Heart left ventricle (tissue), 13 donors: Measurements from ENCODE around the gene PLXNA3.

Experiments
- POLR2A ChIP-seq, 2 donors: fragments of 450-650 bp; IDR thresholded peaks; one replicate each; pipeline ENCODE4 v1.6.1; 2017; ENCODE audit warnings: antibody characterized with exemption in 2 of 2, mild to moderate bottlenecking in 2 of 2, moderate library complexity in 2 of 2
- TF ChIP-seq, protein P1 (sequence below), 12 donors: fragments of 200-600 bp; sonication (generic) in 4 of 12; IDR thresholded peaks; one replicate each; pipeline versions ENCODE4 v1.5.0 to v1.8.0; 2018 to 2022; ENCODE audit warnings: antibody characterized with exemption in 12 of 12, mild to moderate bottlenecking in 5 of 12
- donor health status: ischemic (EF 13 %, LVEDD 7.1; RV severe dilation, severe dysfunction).
- donor health status: DM: no; HTN: yes; CAD: no.
- donor health status: DM: no; HTN: no; CAD: no.
- donor health status: ischemic (EF 25% LVEDD 6.9; RV normal size, moderate dysfunction).
- donor health status: ischemic (EF 25% LVEDD 5.7; RV mildly dilated, moderate dysfunction).
- donor health status: ischemic (EF 35%, LVEDD 5.7; RV mildly dilated, moderate dysfunction).
- donor health status: nonischemic (EF 11% LVEDD 7.7; RV severe dilation, severe dysfunction).
- donor health status: DM: yes; HTN: yes; CAD: no.
- donor health status: PGD.
- donor health status: ischemic (EF 29% LVEDD 5.4; RV normal size, mild dysfunction).
- donor health status: nonischemic (EF 23%, LVEDD 6.1; RV moderate dilation, normal function).

DNA sequence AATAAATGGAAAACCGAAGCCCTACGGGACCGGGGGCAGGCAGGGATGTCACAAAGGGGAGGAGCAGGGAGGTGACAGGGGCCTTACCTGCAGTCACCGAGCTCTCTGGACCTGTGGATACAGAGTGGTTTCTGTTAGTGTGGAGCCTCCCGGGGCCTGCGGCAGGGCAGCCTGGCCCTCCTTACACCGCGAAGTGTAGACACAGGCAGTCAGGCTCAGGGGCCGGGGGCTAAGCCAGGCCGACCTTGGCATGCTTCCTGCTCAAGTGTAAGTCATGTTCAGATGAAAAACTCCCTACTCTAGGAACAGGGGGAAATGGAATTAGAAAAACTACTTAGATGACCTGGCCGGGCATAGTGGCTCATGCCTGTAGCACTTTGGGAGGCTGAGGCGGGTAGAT, 53.7 kb downstream of the PLXNA3 start:
- TF ChIP-seq, protein P1, sequence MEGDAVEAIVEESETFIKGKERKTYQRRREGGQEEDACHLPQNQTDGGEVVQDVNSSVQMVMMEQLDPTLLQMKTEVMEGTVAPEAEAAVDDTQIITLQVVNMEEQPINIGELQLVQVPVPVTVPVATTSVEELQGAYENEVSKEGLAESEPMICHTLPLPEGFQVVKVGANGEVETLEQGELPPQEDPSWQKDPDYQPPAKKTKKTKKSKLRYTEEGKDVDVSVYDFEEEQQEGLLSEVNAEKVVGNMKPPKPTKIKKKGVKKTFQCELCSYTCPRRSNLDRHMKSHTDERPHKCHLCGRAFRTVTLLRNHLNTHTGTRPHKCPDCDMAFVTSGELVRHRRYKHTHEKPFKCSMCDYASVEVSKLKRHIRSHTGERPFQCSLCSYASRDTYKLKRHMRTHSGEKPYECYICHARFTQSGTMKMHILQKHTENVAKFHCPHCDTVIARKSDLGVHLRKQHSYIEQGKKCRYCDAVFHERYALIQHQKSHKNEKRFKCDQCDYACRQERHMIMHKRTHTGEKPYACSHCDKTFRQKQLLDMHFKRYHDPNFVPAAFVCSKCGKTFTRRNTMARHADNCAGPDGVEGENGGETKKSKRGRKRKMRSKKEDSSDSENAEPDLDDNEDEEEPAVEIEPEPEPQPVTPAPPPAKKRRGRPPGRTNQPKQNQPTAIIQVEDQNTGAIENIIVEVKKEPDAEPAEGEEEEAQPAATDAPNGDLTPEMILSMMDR (IDR thresholded peaks at IDR 0.05): no peak
- no peak for TF ChIP-seq POLR2A (IDR thresholded peaks at IDR 0.05)
